Measurements from ENCODE around the gene MUC20.

The MUC20 gene

DNA sequence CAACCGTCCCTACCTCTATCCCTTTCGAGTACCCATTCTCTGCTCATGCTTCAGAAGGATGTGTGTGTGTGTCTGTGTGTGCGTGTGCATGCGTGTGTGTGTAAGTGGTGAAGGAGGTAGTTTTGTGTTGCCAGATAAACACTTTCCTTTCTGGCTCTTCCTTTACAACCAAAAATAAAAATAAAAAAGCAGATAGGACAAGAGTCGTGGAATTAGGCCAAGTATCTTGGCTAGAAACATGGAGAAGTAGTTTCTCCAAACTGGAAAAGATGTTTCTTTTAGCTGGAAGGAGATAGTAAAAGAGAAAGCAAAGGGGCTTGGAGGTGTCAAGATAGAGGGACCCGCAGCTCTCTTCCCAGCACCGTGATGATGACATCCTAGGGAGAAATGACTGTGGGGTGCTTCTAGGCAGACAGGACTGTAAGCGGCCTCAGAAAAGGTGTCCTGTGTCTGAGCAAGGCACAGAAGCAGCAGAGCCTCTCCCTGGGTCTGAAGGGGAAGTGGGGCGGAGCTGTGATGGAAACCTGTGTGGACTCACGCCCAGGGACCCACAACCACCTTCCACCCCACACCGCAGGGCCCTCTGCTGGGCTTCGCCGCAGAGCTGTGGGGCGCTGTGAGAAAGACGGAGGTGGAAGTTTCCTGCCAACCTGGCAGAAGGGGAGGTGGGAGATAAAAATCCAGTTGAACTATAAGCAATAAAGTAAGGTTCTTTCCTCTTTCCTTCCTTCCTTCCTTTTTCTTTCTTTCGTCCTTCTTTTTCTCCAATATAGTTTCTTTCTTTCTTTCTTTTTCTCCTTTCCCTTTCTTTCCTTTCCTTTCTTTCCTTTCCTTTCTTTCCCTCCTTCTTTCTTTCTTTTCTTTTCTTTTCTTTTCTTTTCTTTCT, 35.3 kb downstream of the MUC20 start:
- no peak for DNase-seq (ENCODE audit: low read depth in 2 of 2)

DNA sequence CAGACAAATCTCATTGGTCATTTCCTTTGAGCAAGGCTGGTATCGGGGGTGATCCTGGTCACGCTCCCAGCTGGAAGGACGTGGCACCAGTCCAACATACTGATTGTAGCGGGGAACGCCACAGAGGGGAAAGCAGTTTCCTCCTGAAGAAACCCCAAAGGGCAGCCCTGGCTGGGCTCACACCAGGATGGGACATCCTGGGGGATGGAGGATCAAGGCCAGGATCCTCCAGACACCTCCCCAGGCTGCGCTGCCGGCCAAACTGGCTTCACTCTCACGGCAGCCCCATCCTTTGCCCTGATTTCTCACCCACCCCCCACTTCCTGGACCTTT, 36.6 kb downstream of the MUC20 start:
- DNase-seq (ENCODE audit: low read depth in 2 of 2), result no peak

DNA sequence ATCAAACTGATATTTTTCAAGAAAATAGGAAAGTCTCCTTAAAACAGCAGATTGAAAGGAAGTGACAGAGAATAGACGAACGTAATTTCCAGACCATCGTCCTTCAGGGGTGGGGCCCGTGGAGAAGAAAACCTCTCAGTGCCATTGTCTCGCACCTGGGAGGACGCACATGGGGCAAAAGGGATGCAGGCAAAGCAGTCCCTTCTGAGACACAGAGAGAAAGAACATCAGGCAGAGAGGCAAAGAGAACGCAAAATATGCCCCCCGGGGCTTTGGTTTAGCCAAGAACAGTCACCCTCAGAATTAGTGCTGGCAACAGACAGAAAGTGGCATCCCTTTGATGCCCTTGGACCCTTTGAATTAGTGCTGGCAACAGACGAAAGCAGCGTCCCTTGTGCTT, 37.0 kb downstream of the MUC20 start:
- no peak for DNase-seq (ENCODE audit: low read depth in 2 of 2)

DNA sequence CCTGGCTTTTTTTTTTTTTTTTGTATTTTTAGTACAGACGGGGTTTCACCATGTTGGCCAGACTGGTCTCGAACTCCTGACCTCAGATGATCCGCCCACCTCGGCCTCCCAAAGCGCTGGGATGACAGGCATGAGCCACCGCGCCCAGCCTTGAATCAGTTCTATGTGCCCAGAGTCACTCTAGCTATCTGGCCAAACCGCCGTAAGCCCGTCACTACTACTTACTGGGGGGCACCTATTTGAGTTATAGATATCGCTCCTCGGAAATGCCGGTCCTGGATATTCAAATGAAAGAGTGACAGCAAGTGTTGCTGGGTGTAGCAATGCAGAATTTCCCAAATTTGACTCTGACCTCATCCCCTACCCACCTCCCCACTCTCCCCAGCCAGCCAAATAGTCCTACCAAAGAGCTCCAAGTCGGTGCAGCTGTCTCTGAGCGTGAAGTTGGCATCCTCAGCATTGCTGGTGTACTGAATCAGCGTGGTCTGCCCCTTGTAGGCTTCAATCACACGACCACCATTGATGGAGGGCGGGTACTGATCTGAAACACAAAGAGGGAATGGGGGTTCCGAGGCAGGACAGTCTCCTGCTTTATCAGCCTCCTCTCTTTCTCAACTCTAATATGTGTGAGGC, 38.1 kb downstream of the MUC20 start:
- DNase-seq (ENCODE audit: low read depth in 2 of 2), result no peak

DNA sequence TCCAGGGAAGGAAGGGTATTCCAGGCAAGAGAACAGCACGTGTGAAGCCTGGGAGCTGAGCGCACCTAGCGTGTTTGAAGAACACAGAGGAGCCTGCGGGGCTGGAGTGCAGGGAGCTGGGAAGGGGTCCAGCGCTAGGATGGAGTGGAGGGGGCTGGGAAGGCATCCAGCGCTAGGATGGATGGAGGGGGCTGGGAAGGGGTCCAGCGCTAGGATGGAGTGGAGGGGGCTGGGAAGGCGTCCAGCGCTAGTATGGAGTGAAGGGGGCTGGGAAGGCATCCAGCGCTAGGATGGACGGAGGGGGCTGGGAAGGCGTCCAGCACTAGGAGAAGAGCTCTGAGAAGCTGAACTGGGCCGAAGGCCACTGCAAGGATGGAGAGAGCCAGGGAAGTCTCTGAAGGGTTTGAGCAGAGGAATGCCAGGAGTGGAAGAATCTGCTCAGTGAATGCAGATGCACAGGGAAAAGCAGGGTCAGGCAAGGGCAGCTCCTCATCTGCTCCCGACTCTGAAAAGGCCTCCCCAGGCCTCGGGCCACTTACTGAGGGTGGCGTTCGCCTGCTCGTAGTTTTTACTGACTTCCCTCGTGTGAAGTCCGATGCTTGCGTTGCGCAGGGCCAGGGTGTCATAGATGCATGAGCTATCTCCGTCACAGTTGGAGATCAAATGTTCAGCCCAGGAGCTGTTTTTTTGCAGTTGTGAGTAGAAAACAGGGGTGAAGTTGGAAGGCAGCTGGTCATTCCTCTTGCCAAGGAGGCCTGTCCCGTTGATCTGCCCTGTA, 39.8 kb downstream of the MUC20 start:
- no peak for DNase-seq (ENCODE audit: low read depth in 2 of 2)

DNA sequence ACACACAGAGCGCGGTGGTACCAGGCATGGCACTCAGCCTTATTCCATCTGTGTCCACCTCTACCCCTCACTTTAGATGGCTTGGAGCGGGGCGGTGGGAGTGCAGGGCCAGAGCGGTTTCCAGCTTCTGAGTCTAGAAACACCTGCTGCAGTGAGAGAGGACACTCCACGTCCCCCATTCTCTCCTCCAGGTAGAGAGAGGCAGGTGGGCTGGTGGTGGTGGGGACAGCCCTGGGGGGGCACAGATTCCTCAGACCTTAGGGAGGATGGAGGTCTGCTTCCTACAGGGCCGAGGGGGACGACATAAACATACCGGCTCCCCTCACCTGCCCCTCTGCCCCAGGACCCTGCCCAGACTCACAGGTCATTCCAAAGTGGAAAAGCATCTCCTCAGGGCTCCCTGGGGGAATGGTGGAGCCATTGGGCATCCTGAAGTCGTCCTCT, 40.4 kb downstream of the MUC20 start:
- DNase-seq (ENCODE audit: low read depth in 2 of 2), result no peak

DNA sequence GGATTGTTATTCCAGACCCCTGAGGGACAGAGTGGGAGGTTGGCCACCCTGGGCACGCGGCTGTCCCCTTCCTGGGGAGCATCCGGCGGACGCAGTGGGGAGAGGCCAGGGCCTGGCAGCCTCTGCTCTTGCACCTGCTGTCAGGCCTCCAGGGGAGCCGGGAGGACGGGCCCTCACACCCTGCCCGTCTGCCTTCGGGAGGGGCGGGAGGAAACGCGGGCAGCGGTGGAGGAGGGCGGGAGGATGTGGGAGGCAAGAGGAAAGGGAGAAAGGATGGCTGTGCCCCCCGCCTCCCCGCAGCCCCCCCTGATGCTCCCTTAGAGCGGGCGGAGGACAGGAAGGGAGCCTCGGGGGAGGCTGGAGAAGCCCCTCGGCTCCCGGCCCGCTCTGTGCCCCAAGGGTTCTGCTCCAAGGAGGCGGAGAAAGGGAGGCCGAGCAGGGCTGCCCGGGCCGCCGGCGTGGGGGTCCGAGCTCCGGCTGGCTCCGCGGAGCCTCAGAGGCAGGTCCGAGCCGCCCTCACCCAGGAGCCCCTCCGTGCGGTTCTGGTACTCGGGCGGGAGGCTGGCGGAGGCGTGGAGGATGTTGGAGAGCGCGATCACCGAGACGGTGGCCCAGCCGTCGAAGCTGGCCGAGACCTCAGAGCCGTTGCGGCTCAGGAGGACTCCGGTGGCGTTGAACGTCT, 40.9 kb downstream of the MUC20 start:
- no peak for DNase-seq (ENCODE audit: low read depth in 2 of 2)

DNA sequence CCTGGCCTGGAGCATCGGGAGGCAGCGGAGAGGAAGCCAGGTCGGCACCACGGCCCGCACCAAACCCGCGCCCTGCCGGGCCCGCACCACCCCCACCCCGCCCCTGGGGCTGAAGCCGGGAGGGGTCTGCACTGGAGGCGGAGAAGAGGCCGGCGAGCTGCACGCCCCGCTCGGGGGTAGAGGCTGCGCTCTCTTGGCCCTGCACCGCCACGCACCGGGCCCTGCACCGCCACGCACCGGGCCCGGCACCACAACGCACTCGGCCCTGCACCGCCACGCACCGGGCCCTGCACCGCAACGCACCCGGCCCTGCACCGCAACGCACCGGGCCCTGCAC, 41.4 kb downstream of the MUC20 start:
- DNase-seq (ENCODE audit: low read depth in 2 of 2), result no peak

DNA sequence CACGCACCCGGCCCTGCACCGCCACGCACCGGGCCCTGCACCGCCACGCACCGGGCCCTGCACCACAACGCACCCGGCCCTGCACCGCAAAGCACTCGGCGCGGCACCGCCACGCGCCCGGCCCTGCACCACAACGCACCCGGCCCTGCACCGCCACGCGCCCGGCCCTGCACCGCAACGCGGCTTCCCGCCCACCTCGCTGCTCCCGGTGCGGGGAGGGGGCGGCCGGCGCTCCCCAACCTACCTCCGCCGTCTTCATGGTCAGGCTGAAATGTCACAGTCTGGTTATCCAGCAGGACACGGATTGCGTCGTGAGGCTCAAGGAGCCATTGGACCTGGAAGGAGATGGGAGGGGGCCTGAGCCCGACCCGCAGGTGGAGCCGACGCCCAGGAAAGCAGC, 41.8 kb downstream of the MUC20 start:
- DNase-seq (ENCODE audit: low read depth in 2 of 2), result no peak

DNA sequence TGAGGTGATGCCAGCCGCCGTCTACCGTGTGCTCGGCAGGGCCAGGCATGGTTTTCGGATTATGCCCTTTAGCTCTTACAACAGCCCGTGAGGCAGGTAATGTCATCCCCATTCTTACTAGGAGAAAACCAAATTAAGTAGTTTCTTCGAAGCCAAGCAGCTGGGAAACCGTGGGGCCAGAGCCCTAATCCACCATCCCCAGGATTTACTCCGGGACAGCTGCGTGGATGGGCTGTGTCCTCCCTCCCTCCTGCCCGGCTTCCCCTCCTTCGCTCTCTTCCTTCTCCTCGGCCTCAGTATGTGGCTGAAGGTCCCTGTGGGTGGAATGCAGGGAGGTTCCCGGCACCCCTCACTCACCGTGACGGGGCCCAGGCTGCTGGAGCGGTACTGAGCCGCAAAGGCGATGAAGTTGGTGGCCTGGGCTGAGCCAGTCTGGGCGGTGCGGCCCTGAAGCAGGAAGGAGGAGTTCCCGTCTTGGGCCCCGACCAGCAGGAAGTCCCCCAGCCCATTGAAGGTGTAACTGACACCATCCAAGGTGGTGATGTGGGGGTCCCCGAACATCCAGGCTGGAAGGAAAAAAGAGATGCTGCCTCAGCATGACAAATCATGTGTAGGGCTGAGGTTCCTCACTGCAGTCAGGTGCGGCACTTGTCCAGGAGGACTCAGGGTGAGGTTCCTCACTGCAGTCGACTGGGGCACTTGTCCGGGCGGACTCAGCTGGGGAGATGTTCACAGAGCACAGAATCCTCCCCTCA, 42.5 kb downstream of the MUC20 start:
- no peak for DNase-seq (ENCODE audit: low read depth in 2 of 2)

DNA sequence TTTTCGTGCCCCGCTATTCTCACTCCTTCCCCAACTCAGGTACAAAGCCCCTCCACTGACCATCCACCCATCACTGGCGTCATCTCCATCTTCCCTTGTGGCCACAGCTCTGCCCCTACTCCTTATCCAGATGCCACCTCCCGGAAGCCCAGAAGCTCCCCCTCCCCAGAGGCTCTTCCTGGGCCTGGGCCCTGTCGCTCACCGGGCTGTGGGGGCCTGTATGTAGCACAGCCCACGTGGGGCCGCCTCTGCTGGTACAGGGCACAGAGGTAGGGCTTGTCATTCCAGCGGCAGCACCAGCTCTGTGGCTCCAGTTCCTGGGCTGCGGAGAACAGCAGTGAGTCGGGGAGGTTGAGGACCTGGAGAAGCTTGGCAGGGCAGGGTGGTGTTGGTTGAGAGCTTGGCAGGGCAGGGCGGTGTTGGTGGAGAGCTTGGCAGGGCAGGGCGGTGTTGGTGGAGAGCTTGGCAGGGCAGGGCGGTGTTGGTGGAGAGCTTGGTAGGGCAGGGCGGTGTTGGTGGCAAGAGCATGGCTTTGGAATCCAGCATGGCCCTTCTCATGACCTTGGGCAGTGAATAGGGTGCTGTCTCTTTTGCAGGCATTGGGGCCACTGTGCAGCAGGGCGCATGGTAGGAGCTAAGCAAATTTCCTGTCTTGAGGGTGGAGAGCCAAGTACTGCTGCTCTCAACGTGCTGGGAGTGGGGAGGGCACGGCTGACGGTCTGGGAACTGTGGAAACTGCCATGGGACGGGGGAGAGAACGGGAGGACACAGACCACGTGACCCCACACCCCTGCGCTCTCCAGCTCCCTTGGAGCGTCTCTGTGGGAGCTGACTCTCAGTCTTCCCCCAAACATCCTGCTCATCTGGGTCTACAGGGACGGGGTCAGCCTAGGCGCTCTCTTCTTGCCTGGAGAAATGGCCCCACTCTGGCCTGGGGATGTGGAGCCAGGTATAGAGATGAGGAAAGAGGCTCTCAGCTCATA, 43.4 kb downstream of the MUC20 start:
- no peak for DNase-seq (ENCODE audit: low read depth in 2 of 2)

DNA sequence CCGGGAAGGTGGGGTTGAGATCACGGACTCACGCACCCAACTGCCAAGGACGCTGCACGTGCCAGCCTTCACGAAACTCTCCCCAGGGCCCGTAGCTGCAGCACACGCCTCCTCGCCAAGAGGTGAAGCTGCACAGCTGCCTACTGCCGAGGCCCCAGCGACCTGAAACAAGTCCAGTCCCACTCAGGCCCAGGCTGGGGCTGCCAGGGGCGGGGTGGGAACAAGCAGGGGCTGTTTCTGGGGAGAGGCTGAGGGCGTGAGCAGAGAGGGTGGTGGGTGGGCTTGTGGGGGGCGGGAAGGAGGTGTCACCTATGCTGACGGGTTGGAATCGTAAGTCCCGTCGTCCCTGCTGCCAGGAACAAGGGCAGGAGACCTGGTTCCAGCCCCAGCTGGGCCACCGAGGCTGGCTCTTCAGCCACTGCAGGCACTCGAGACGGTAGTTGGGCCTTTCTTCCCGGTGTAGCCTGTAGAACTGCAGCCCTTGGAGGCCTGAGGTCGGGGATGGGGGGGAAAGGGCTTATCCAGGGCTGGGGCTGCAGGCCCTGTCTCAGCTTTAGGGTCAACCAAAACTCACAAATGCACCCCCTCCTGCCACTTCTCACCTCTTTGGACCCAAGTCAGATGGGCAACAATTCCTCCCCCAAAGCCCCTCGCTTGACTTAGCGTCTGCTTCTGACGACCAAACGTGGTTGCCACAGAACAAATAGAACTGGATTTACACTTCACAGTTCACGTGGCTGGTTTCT, 44.4 kb downstream of the MUC20 start:
- no peak for DNase-seq (ENCODE audit: low read depth in 2 of 2)

DNA sequence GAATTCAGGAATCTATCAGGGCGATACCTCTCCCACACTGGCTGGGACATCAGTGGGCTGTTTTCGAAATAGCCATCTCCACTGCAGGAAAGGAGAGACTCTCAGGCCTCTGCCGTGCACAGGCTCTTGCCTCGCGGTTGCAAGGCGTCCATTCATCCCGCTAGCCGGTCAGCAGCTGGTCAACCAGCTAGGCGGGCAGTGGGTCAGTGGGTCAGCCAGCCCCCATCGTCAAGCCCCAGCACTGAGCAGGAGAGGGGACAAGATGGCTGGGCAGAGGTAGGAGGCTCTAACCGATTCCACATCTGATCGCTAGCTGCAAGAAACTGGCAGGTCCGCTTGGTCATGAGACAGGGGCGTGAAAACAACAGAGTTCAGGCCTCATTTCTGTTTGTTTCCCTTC, 45.9 kb downstream of the MUC20 start:
- DNase-seq (ENCODE audit: low read depth in 2 of 2), result no peak

DNA sequence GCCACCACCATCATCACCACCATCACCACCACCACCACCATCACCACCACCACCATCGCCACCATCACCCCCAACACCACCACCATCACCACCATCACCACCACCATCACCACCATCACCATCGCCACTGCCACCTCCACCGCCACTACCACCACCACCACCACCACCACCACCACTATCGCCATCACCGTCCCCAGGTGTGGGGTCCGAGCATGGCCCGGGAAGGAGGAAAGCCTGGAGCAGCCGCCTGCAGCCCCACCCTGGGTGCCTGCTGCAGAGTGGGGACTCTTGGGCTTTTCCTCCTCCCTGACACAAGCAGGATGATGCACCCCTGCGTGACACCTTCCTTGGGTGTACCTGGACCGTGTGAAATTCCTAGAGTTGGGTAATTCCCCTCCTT, 47.0 kb downstream of the MUC20 start:
- no peak for DNase-seq (ENCODE audit: low read depth in 2 of 2)

DNA sequence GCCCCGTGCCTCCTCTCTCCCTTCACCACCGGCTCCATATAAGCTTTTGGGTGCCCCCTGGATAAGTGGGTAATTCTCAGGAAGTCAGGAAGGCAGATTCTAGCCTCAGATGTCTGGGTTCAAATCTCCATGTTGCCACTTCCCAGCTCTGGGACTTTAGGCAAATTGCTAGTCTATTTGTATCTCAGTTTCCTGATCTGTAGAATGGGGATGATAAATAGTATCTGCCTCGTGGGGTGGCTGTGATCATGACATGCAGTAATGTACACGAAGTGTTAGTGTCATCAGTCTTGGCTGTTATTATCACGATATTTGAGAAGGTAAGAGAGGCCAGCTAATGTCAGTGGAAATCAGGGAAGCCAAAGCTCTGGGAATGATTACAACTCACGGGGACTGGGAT, 47.6 kb downstream of the MUC20 start:
- no peak for DNase-seq (ENCODE audit: low read depth in 2 of 2)

DNA sequence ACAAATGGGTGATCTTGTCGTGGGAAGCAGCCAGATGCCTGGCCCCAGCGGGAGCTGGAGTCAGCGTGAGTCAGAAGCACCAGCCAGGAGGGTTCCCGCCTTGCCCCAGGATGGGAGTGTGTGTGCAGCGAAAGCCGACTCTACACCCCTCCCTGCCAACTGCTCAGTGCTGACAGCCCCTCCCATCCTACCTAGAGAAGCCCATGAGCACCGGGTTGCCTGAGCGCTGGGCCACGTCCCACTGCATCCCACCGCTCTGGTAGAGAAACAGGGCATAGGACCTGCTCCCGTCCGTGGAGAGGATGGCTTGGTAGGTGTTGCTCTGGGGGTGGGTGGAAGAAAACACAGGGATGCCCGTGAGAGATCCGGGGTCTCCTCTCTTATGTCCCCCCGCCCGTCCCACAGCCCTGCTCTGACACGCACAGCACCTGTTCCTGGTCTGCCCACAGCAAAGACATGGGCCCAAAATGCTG, 48.1 kb downstream of the MUC20 start:
- DNase-seq (ENCODE audit: low read depth in 2 of 2), result no peak

DNA sequence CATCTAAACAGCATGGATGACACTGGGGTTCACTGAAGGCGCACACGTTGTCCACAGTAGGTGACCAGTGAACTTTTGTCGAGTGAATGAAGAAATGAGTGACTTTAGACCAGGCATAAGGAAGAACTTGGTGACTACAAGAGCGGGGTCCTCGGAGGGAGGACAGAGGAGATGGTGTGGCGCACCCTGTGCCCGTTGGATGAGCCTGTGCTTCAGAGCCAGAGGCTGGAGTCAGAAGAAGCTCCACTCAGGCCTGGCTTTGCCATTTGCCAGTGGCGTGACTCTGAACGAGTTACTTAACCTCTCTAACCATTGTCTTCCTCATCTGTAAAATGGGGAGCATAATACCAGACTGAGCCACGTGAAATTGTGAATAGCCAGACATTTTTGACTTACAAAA, 48.8 kb downstream of the MUC20 start:
- DNase-seq (ENCODE audit: low read depth in 2 of 2), result no peak

DNA sequence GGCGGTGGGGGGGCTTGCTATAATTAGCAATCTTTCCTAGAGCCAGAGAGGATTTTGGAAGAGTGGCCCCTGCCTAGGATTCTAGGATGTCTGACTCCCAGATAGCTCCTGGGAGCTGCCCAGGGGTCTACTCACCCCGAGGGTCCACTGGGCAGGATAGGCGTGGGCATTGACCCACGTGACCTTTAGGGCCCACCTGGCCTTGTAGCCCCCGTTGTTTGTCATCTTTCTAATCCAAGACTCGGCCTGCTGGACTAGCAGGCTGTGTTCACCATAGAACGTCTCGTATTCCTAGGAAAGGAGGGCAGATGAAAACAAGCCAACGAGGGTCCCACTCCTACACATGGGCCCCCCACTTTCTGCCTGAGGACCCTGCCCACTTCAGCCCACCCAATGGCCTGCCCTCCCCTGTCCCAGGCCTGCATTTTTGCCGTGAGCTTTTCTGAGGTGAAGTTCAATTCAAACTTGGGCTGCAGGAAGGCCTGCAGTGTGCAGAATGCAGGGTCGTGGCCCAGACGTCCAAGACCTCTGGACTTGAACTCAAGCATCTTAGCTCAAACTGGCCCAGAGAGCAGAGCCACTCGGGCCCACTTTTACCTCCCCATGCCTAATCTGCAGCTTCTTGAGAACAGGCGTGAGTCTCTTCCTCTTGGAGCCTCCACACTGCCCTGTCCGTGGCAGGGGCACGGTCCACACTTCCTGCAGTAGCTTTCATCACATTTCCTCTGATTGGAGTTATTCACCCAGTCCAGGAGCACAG, 49.5 kb downstream of the MUC20 start:
- DNase-seq (ENCODE audit: low read depth in 2 of 2), result no peak

All from fibroblast of skin of left biceps (primary cell).